GM18498 (cell line): ENCODE data around the gene RINL.

Source experiments
- ATAC-seq: cut with Tn5 transposase; IDR thresholded peaks from one replicate; pipeline ENCODE4 v1.9.1; 2021; ENCODE audit warnings: mild to moderate bottlenecking, moderate library complexity; ENCODE audit not compliant: unreplicated experiment

RINL gene, protein sequence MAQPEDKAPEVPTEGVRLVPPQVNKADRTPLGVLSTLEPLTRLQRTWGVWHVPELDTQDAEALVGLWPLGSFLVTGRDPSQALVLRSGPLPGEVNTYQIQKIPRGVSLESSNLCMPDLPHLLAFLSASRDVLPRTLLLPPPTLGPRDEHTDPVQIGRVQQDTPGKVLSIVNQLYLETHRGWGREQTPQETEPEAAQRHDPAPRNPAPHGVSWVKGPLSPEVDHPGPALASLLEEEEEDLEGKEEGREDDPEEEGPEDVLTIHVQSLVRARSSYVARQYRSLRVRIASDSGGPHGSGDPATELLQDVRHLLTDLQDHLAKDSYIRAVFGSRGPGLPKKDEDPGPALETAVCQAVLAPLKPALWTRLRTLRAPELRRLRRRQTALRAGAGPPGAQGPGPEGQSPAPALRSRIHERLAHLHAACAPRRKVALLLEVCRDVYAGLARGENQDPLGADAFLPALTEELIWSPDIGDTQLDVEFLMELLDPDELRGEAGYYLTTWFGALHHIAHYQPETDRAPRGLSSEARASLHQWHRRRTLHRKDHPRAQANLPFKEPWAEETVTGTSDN

GRCh38 chr19:38877781-38878574 is at the start of gene RINL:
TSS of gene RINL (minus strand) at chr19:38878275. CDS start at chr19:38876742, 1,533 bp downstream.
- peak; percentile 62 for ATAC-seq

DNA sequence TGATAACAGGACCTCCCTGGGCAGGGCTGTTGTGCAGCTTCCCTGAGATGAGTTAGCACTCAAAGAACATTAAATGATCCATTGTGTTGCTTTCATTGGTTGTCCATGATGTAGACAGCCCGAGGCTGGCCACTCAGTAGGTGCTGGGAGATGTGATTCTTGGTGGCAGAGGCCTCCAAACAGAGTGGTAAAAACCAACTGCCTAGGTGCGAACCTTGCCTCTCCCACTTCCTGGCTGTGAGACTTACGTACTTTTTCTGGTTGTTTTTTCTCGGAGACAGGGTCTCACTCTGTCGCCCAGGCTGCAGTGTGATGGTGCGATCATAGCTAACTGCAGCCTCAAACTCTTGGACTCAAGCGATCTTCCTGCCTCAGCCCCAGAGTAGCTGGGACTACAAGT is 46.3 kb upstream of the RINL start:
- no peak for ATAC-seq

- no peak for ATAC-seq
Measured at GRCh38 chr19:38922482-38922881, 44.4 kb upstream of the RINL start.

DNA sequence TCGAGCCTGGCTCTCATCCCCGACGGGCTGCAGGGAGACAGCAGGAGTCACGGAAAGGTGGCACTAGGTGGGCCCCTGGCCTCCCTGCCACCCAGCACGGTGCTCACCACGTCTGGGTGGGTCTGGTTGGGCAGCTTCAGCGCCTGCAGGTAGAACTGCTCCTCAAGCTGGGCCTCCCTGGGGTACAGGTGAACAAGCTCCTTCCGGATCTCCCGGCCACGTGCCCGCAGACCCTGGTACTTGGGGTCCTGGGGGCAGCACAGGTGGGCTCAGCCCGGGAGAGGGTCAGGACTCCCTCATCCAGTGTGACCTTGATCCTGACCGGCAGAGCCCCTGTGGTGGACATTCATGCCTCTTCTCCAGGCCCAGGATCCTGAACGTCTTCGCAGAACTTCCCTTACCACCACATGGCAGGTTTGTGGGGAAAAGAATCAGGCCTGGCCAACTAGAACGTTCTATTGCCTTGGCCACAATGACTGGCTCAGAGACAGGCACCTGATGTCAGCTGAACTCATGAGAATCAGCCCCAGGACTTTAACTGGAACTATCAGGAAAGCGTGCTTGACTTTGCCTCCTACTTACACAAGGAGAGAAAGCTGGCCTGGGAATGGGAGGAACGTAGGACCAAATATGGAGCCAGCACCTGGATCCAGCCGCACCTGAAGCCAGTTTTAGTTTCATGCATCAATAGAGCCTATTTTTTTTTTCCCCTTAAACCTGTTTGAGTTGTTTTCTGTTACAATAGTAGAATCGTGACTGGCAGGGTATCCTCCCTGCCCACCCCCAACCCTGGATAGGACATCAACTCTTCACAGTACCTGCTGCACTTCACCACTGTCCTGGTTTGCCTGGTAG is 43.6 kb upstream of the RINL start:
- ATAC-seq: no peak

DNA sequence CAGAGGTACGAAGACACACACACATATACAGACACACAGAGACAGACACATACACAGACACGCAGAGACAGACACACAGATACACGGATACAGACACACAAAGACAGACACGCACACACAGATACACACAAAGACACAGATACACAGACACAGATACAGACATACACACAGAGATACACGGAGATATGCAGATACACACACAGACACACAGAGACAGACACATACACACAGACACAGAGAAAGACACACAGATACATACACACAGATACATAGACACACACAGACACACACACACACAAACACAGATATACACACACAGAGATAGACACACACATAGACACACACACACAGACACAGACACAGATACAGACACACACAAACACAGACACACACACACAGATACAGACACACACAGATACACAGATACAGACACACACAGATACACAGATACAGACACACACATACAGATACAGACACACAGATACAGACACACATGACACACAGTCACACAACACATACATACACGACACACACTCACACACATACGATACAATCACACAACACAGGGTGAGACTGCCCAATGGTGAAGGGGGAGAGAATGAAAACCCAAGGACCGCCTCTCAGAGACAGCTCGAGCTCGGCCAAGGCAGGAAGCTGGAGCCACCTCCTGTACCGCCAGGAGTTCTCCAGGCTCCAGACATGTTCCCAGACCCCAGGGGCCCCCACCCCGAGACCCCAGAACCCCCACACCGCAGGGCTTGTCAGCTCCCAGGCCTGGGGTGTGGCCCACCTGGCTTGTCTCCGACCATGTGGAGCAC is 42.7 kb upstream of the RINL start:
- no peak for ATAC-seq

- no peak for ATAC-seq
Measured at GRCh38 chr19:38919837-38920601, 41.9 kb upstream of the RINL start.

DNA sequence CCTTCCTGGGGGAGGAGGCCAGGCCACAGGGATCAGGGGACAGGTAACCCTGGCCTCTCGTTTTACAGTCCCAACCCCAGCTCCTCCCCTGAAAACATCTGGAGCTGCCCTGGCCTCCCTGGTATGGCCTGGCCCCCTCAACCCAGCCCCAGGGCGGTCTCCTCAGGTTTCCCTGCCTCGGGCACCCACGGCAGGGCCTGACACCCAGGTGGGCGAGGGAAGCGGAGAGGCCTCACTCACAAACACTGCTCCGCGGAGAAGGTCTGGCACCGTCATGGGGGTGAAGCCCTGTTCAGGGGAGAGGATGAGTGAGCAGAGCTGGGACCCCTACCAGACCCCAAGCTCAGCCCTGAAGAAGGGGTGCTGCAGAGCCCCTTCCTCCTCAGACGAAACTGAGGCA is 40.5 kb upstream of the RINL start:
- ATAC-seq: no peak

- ATAC-seq: no peak
Measured at GRCh38 chr19:38917921-38918491, 39.9 kb upstream of the RINL start.

DNA sequence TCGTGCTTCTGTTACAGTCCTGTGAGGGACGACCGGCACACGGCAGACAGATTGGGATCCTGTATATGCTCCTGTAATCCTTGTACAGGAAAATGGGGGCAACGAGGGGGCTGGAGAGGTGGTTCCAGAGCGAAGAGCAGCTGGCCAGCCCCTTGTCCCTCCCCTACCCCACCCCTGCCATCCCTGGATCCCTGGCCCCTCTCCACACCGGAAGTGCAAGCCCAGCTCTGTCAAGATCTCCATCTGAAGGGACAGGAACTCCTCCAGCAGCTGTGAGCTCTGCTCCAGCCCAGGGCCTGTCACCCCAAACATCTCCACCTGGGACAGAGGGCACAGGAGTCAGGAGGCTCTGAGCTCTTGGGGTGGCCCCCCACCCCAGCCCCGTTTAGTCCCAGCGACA is 39.4 kb upstream of the RINL start:
- no peak for ATAC-seq

DNA sequence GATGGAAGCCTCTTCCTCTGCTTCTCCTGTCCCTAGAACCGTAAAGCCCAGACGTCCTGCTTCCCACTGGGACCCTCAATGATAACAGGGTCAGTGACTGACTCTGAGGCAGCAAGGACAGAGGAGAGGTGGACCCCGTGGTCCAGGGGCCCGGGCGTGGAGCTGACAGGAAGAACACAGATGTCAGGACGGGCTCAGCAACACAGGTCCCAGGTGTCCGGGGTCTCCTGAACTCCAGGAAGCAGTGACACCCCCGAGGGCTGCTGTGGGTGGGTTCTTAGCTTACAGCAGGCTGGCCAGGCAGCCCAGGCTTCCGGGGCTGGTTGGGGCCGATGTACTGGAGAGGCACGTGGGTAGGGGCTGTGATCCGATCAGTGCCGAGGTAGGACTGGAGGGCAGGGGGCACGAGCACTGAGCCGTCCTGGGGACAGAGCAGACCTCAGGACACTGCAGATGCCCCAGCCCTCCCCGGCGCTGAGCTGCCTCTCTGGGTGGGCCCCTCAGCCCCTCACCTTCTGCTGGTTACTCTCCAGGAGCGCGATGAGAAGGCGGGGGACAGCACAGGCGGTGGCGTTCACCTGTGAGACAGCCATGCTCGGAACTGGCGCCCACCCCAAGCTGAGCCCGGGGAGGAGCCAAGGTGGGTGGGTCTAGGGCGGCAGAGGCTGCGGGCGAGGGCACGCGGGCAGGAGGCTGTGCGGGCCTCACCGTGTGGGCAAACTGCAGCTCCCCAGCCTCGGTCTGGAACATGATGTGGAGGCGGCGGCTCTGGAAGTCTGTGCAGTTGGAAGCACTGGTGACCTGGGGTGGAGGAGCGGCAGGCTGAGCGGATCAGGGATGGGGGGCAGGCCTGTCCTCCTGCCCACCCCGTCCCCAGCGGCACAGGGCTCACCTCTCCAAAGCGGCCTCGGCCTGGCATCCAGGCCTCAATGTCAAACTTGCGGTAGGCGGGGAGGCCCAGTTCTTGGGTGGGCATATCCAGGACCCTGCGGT is 37.5 kb upstream of the RINL start:
- no peak for ATAC-seq

GRCh38 chr19:38913958-38914357 is 35.9 kb upstream of the RINL start:
- no peak for ATAC-seq

DNA sequence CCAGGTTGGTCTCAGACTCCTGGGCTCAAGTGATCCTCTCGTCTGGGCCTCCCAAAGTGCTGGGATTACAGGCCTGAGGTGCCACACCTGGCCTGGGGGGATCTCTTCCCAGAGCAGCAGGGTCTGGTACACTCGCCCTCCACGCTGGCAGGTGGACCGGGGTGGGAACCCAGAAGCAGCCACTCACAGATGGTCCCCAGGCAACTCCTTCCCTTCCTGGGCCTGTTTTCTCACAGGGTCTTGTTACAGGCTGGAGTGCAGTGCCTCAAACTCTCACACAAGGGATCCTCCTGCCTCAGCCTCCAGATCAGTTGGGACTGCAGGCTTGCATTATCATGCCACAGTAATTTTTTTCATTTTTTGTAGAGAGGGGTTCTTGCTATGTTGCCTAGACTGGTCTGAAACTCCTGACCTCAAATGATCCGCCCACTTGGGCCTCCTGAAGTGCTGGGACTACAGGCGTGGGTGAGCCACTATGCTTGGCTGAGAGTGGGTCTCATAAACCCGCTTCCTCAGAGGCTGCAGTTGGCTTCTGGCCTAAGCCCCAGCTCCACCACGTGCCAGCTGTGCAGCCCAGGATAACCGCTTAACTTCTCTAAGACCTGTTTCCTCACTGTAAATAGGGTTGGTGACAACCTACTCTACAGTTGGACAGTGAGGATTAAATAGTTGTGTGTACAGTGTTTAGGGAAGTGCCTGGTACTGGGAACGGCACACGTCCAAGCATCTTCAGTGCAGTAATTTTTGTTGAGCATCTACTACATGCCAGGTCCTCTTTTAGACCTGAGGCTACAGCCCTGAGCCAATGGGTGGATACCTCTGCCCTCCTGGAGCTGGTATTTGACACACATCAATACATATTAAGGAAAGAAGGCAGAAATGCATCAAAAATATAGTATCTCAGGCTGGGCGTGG is 34.8 kb upstream of the RINL start:
- no peak for ATAC-seq

DNA sequence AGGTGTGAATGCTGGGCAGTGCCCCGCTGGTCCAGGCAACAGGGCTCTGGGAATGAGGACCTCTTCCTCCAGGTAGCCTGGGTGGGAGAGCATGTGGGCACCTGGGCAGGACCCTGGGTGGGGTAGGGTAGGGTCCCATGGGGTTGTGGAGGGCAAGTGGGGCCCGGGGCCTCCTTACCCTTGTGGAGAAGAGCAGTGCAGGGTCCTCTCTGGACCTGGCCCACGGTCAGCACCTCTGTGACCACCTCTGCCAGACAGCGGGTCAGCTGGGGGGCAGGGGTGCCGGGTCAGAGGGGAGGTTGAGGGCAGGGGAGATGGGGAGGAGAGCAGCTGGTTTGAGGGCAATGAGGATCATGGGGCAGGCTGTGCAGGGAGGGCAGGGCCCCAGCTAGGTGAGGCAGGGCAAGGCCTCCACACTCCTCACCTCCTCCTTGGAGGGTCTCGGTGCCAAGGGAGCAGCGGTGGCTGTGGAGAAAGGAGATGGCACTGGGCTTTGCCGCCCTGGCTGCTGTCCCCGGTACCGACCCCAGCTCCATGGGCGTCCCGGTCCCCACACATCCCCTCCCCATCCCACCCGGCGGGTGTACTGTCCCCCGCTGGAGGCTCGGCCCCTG is 33.4 kb upstream of the RINL start:
- no peak for ATAC-seq

- ATAC-seq: no peak
Measured at GRCh38 chr19:38910488-38910887, 32.4 kb upstream of the RINL start.

GRCh38 chr19:38908911-38909310 is 30.8 kb upstream of the RINL start:
- no peak for ATAC-seq

DNA sequence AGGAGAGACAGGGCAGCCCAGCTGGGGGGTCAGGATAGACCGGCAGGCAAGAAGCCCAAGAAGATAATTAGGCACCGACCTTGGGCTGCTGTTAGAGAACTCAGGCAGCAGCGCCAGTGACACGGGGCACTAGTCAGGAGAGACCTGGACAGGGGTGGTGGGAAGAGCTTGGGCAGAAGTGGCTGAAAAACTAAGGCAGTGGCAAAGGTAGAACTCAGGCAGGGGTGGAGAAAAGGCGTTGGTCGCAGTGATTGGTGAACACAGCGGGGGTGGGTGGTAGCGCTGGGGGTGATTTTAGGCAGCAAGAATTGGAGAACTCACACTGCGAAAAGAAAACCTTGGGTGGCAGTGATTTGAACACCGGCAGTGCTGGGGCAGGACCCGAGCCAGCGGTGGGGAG is 29.6 kb upstream of the RINL start:
- ATAC-seq: no peak
